Lower leg skin (tissue), 4 donors: ENCODE measurements around the gene SESTD1. TPM values are rescaled to one million over a fixed set of nuclear protein-coding genes. Genes with fewer than 3 reads are reported as not detected.

ENCODE experiments used
- DNase-seq, 2 donors: peaks; one replicate each; pipeline ENCODE4 v3.0.0-alpha.2; 2019; ENCODE audit warnings: low spot score in 2 of 2
- H3K4me3 ChIP-seq: fragments of 200-600 bp; sonication (generic); 2 replicates; pipeline ENCODE4 v1.5.1; 2017; ENCODE audit warnings: mild to moderate bottlenecking, low read depth; ENCODE audit not compliant: poor library complexity, severe bottlenecking
- CTCF ChIP-seq, 3 donors: fragments of 450-650 bp; IDR thresholded peaks; one replicate each; pipeline ENCODE4 v1.5.1; 2016; ENCODE audit warnings: antibody characterized with exemption in 3 of 3, mild to moderate bottlenecking in 3 of 3, moderate library complexity in 2 of 3
- POLR2A ChIP-seq, 2 donors: fragments of 450-650 bp; IDR thresholded peaks; one replicate each; pipeline ENCODE4 v1.6.1; 2016 to 2017; ENCODE audit warnings: antibody characterized with exemption in 2 of 2, mild to moderate bottlenecking in 1 of 2, moderate library complexity in 1 of 2
- WGBS, 2 donors: methylation state at CpG; one replicate each; pipeline ENCODE4 v1.1.5; 2018; 5-methylcytosine and 5-hydroxymethylcytosine counted together
- intact Hi-C: fragments of 100-400 bp; cut with DNase I; formaldehyde crosslinking; loops from one replicate; pipeline ENCODE4 v1.15.0; 2023; ENCODE audit warnings: low total_unique reads
- total RNA-seq, 4 donors: library from RNA; depleted of rRNA; stranded (reverse); fragments of >200 nt; gene quantifications; one replicate each; pipeline ENCODE4 v1.1.0, GENCODE V29; 2016

Gene SESTD1
- total RNA-seq, 4 donors from 2014 or later: 8.7 to 22.9 (median 11.8) TPM

GRCh38 chr2:179233626-179234430 lies 30.8 kb downstream of the SESTD1 start:
- intact Hi-C loops: no loop called here
- WGBS, 2 donors: 93 to 96% methylated on average over 4 of the region's 4 CpGs
- DNase-seq: no peak
- no peak for TF ChIP-seq CTCF (IDR thresholded peaks at IDR 0.05)
- TF ChIP-seq POLR2A (IDR thresholded peaks at IDR 0.05): no peak
- no peak overlapping the region for H3K4me3 ChIP-seq

GRCh38 chr2:179233083-179233490 lies 31.5 kb downstream of the SESTD1 start:
- intact Hi-C loops: no loop called here
- no peak overlapping the region for H3K4me3 ChIP-seq
- no peak for DNase-seq
- TF ChIP-seq POLR2A (IDR thresholded peaks at IDR 0.05): no peak
- TF ChIP-seq CTCF (IDR thresholded peaks at IDR 0.05): no peak
- 92 to 97% methylated on average over 5 of the region's 5 CpGs for WGBS, 2 donors

GRCh38 chr2:179226961-179227259 lies 37.7 kb downstream of the SESTD1 start:
- intact Hi-C loops: no loop called here
- TF ChIP-seq CTCF (IDR thresholded peaks at IDR 0.05) (no peak), POLR2A (IDR thresholded peaks at IDR 0.05) (no peak)
- no peak overlapping the region for H3K4me3 ChIP-seq
- no peak for DNase-seq

- H3K4me3 ChIP-seq: no peak overlapping the region
- 89 to 91% methylated on average over 6 of the region's 6 CpGs for WGBS, 2 donors
- DNase-seq: no peak
- TF ChIP-seq CTCF (IDR thresholded peaks at IDR 0.05) (no peak), POLR2A (IDR thresholded peaks at IDR 0.05) (no peak)
- intact Hi-C loops: no loop called here
Measured at GRCh38 chr2:179226203-179226960, 38.2 kb downstream of the SESTD1 start.

- no peak for DNase-seq
- WGBS, 2 donors: 60 to 72% methylated on average over 2 of the region's 2 CpGs
- intact Hi-C loops: no loop called here
- TF ChIP-seq POLR2A (IDR thresholded peaks at IDR 0.05) (no peak), CTCF (IDR thresholded peaks at IDR 0.05) (no peak)
- no peak overlapping the region for H3K4me3 ChIP-seq
Measured at GRCh38 chr2:179224361-179224760, 40.3 kb downstream of the SESTD1 start.
